ENCODE data around the gene AJAP1.

DNA sequence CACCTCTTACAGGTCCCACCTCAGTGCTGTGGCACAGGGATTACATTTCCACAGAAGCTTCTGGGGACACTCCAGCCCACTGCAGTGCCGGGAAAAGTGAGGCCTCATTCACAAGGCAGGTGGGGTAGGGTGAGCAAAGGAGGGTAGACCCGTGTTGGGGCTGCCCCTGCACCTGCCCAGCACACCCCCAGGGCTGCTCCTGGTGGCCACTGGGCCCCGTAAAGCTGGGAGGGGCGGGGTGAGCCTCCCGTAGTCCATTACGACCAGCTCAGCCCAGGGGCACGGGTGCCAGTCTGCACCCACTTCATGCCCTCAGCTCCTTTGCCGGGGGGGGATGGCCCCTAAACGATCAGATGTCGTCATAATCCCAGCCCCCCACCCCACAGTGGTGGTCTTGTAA lies 39.5 kb downstream of the AJAP1 start:
- TF ChIP-seq POLR2AphosphoS5 (IDR thresholded peaks at IDR 0.05) (no peak), EP300 (IDR thresholded peaks at IDR 0.05) (no peak)
- TF ChIP-seq, protein P1, sequence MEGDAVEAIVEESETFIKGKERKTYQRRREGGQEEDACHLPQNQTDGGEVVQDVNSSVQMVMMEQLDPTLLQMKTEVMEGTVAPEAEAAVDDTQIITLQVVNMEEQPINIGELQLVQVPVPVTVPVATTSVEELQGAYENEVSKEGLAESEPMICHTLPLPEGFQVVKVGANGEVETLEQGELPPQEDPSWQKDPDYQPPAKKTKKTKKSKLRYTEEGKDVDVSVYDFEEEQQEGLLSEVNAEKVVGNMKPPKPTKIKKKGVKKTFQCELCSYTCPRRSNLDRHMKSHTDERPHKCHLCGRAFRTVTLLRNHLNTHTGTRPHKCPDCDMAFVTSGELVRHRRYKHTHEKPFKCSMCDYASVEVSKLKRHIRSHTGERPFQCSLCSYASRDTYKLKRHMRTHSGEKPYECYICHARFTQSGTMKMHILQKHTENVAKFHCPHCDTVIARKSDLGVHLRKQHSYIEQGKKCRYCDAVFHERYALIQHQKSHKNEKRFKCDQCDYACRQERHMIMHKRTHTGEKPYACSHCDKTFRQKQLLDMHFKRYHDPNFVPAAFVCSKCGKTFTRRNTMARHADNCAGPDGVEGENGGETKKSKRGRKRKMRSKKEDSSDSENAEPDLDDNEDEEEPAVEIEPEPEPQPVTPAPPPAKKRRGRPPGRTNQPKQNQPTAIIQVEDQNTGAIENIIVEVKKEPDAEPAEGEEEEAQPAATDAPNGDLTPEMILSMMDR (IDR thresholded peaks at IDR 0.05) = no peak

Data from sigmoid colon (tissue), 4 donors.